Activated CD4-positive, CD25-positive, alpha-beta regulatory T cell treated with anti-CD3 and anti-CD28 coated beads, Interleukin-2, amount 50 U/mL, for 24 hours (primary cell): ENCODE measurements around the gene THSD4.
"Not testable (repeated sequence)": the region's sequence is repeated elsewhere in the genome, so short reads cannot be mapped to it uniquely, and the experiment has no call there.

Experiments used
- ATAC-seq, 2 donors: fragments of 150-1000 bp; cut with Tn5 transposase; one replicate each; pipeline ENCODE4 v1.10.0; 2021; ENCODE audit warnings: mild to moderate bottlenecking in 1 of 2, moderate library complexity in 1 of 2

Gene THSD4

DNA sequence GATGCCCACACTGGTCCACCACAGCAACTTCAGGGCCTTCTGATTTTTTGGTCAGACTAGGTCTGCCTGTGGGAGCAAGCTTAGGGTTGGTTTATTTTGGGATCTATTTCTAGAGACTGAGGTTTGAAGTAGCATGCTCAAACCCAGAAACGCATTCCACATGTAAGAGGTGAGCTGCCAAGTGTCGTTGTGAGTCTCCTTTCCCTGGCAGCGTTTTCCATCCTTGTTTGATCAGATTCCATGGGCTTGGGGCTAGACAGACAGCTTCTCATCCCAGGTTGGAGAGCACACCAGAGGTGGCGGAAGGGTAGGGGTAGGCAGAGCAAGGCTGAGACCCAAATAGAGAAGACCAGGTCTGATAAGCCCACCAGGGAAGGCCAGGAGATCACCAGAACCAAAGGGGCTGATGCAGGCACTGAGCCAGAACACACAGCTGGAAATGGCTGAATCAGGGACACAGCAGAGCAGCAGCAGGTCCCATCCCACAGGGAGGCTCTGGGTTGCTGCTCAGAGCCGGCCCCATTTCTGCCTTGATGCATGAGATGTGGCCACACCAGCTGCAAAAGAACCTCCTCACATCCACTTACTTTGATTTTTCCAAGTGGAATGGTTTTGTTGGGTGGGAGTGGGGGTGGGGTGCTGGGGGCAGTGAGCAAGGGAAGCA lies 186.8 kb downstream of the THSD4 start:
- ATAC-seq: no peak

DNA sequence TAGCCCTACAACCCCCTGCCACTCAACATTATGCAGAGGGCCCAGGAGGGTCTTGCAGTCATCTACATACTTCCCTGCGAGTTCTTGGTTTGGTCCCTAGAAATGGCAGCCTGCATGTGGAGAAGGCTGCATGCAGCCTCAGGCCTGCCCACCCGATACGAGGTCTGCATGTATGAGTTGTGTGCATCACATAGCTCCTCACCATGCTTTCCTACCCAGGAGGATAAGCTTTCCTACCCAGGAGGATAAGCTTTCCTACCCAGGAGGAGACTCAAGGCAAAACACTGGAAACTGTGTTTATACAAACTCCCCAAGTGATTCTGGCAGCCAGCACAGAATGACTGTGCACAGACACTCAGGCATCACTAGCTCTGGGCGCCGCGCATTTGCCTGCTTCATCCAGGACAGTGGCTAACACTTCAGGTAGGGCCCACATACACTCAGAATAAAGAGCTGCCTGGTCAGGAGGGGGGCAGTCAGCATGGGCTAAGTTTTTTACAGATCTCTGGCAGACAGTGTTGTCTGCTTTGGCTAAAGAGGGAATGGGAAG lies 187.7 kb downstream of the THSD4 start:
- ATAC-seq: no peak

DNA sequence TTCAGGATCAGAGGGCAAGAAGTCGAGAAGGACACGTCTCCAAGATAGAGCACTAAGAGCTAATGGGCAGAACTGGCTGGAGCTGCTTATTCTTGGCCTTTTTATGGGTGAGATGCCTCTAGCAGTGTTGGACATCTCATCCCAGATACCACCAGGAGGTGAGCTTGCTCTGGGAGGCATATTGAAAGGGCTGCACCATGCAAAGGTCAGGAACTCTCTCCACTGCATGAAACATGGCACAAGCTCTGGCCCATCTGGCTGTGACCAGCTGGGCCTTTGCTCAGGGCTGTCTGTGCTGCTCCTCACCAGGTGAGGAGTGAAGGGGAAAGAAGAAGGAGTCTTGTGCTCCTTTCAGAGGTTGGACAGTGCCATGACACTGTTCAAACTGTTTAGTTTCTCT lies 188.7 kb downstream of the THSD4 start:
- ATAC-seq: no peak

DNA sequence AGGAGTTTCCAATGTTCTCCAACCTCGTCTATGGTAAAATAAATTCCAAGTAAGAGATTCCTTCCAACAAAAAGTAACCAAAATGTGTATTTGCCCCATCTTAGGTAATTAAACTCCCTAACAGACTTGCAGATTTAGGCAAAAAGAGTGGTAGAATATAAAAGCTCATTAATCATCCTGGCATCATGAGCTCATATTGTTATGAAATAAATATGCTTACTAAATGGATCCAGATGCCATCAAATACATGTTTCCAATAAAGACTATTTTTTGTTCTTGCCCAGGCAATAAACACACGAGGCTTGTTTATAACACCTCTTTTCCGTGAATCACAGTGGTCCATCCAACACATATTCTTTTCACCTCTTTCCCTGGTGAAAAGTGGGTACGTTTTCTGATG lies 189.4 kb downstream of the THSD4 start:
- ATAC-seq: no peak

DNA sequence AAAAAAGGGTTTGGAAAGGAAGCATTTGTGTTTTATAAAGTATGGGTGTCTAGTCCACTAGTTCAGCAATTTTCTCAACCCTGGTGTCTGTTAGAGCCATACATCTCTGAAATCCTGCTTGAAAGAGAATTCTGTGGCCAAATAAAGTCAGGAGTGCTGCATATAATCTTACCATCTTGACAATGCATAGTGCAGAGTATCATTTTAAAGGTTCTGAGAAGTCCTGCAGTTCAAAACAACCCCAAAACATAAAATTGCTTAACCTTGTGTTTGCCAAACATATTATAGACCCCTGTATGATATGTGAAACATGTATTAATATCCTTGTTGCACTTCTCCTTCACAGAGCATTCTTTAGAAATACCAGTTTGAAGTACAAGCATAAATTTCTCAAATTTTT lies 191.3 kb downstream of the THSD4 start:
- ATAC-seq: no peak

DNA sequence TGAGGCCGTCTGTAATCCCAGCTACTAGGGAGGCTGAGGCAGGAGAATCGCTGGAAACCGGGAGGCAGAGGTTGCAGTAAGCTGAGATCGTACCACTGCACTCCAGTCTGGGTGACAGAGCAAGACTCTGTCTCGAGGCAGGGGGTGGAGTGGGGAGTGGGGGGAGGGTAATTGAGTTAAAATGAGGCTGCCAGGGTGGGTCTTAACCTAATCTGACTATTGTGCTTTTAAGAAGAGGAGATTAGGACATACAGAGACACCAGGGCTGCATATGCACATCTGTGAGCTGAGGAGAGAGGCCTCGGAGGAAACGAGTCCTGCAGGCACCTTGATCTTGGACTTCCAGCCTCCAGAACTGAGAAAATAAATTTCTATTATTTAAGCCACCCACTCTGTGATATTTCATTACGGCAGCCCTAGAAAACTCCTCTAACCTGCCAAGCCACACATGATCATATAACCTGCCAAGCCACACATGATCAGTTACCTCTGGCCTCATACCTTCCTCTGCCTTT lies 197.0 kb downstream of the THSD4 start:
- no peak for ATAC-seq

DNA sequence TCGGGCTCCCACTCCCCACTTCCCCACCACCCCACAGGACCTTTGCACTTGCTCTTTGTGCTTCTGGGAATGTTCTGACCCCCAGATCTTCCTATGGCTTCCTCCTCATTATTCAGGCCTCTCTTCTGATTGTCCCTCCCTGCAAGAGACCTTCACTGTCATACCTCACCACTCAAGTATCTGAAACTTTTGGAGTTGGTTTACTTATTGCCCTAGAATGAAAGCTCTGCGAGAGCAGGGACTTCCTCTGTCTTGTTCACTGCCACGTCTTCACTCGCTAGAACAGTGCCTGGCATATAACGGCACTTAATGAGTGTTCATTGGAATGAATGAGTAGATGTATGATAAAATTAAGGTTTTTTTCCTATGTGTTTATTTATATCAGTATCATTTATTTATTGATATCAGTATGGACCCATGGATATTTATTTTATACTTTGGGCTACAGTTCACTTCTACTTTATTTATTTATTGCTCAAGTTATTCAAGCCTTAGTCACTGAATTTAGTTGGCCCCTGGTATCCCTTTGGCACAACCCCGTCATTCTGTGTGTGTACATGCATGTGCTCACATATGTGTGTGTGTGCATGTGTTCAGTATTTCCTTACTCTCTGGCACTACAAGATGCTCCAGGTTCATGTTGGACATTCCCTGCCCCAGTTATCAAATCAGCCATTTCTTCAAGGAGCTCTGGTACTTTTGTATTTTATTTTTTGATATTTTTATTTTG lies 197.6 kb downstream of the THSD4 start:
- ATAC-seq: no peak

DNA sequence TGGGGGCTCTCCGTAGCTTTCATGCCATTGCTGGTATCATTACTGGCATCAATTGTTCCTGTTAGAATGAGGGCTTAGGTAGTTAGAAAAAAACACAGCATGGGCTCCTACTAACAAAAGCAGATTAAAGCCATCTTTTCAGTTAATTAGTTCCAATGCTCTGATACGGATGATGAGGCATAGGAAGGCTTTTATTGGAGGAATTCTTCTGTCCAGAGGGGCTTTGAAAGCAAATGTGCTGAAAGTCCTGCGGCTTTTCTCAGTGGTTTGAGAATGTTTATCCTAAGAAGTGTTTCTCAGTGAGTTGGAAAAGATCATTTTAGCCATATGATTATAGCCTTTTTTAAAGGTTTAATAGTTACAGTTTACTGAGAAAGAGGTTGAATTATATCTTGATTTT lies 198.5 kb downstream of the THSD4 start:
- no peak for ATAC-seq

DNA sequence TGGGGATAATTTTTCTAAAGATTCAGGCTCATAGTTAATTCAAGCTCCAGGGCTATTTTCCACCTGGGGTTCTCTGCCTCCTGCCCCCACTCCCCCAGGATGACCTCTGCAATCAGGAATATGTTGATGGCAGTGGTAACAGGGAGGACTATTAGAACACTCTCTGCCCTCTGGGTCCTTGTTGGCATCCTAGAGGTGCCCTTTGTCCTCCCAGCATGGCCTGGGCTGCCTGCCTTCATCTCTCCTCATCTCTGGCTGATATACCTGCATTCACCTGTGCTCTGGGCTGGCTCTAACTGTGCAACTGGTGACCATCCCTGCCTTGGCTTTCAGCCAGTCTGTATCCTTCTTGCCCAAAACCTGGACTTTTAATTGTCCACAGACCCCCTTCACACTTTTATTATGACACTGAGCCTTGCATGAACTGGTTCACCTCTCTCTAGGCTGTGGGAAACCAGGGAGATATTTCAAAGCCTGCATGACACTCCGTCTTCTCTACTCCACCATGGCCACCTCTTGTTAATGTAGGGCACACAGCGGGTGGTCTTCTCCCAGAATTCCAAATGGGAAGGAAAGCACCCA lies 199.8 kb downstream of the THSD4 start:
- no peak for ATAC-seq

DNA sequence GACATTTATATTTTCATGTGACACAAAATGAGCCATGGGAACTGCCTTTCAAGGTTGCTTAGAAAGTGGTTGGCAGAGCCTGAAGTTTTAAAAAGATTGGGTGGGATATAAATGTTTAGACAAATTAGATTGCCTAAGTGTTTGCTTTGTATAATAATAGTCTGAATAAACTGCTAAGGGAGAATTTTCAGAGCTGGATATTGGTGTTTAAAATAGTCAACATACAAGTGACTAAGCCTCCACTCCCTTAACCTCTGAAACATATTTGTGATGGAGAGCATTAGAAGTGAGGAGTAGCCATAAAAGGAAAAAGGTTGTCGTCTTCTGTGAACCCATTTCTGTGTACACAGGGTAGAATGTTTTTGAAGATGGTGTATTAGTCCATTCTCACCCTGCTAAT lies 201.6 kb downstream of the THSD4 start:
- no peak for ATAC-seq

DNA sequence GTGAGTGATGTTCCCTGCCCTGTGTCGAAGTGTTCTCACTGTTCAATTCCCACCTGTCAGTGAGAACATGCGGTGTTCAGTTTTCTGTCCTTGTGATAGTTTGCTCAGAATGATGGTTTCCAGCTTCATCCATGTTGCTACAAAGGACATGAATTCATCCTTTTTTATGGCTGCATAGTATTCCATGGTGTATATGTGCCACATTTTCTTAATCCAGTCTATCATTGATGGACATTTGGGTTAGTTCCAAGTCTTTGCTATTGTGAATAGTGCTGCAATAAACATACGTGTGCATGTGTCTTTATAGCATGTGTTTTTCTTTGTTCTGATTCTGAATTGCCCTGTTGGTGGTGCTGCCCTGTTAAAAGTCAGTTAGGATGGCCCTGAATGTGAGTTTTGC lies 204.2 kb downstream of the THSD4 start:
- not testable (repeated sequence) for ATAC-seq

DNA sequence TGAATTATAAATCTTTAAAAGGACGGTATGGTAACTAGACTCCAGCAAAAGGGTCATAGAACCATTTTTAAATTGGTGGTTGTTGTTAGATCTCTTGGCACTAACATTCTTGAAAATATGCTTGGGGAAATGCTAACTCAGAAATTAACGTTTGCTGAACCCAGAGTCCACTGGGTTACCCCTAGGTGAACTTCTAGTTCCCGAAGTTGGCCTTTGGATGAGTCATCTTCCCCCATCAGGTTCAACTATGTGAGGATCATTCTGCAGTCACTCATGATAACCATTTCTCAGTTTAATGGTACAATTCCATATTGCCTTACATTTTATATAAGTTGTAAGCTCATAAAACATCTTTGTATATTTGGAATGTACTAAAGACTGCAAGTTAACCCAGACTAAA lies 204.7 kb downstream of the THSD4 start:
- ATAC-seq: no peak

DNA sequence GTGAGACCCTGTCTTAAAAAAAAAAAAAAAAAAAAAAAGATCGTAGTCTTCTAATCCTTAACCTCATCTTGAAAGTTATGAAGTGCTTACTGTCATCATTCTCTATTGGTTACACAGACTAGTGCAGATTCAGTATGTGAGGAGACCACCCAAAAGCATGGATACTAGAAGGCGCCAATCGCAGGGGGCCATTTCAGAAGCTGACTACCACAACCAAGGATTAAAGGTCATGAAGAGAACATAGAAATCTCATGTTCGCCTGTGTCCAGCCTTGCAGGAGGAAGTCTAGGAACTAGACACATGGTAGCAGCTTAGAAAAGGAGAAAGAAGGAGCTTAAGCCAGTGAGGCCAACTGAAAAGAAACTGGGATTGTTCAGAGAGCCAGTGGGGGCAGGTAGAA lies 207.8 kb downstream of the THSD4 start:
- ATAC-seq: no peak

DNA sequence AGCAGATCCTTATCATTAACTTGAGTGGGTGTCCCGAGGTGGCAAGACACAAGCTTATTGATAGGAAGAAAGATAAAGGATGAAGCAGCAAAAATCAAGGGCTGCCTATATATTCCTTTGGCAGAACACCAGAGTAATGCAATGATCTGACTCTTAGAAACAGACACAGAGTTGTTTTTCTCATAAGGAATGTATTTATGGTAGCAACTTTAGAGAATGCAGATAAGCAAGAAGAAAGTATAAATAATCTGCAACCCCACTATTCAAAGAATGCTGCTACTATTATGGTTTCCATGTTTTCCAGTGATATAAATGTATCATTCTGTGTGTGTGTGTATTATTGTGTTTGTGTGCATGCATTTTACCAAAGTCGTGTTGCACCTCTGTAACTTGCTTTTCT lies 208.3 kb downstream of the THSD4 start:
- ATAC-seq: no peak

DNA sequence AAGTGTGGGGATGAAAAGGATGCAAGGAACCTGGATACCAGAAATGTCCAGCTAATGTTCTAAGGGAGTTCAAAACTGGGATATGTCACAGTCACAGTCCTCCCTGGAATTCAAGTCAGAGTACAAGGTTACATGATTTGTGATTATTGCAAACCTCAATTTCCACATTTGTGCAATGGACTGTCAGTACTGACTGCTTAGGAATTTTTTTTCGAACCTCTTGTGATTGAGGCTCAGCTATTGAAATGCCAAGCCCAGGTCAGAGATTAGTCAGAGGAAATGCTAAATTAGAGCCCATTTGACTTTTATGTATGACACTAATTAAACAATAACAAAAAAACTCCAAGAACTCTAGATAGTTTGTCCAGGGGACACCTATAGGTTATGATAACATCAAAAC lies 210.2 kb downstream of the THSD4 start:
- ATAC-seq: no peak

DNA sequence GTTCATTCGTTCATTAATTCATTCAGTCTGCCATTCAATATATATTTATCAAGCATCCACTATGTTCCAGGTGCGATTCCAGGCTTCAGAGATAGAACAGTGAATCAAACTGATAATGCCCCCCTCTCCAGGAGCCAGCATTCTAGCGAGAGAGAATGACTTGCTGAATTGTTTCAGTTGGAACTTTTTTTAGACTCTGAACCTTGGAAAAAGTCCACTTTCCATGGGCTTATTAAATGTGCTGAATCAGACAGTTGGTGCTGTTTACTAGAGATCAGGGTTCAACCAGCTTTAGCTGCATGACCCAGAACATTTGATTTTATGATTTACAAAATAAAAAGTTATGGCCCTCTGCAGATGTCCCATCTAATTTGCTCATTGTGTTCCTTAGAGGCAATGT lies 213.2 kb downstream of the THSD4 start:
- no peak for ATAC-seq

DNA sequence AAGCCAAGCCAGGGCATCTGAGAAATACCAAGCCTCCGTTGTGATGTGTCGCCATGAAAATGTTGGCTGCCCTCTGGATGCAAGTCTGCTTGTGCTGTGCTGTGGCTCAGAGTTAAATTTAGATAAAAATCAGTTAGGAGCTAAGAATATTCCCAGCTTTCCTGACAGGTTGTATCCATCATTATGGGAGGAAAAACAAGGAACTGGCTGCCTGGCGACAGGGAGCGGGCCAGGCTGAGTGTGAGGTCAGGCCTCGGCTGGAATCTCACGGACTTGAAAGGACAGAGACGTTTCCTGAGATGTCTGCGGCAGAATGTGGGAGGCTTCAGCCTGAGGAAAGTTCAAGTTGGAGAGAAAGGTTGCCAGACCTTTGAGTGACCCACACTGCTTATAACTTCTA lies 213.8 kb downstream of the THSD4 start:
- ATAC-seq: no peak

DNA sequence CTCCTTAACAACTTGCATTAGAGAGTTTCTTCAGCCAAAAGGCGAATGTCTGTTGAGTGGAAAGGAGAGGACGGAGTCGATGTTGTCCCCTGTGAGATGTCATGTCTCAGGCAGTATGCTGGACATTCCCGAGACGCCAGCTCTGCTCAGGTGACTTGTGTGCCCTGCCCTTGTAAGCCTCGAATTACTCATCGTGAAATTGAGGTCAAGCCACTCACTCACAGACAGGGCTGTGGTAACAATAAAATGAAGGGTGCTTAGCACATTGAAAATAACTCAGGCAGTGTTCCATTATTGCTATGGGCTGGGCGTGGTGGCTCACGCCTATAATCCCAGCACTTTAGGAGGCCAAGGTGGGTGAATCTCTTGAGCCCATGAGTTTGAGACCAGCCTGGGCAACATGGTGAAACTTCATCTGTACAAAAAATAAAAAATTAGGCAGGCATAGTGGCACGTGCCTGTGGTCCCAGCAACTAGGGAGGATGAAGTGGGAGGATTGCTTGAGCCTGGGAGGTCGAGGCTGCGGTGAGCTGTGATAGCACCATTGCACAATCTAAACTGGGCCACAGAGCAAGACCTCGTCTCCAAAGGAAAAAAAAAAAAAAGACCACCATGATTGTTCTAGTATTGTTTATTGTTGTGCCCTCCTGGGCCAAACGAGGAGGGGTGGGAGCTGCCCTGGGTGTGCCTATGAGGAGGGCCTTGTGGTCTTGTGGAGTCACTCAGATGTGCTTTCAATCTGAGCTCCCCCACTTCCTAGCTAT lies 214.4 kb downstream of the THSD4 start:
- ATAC-seq: no peak

DNA sequence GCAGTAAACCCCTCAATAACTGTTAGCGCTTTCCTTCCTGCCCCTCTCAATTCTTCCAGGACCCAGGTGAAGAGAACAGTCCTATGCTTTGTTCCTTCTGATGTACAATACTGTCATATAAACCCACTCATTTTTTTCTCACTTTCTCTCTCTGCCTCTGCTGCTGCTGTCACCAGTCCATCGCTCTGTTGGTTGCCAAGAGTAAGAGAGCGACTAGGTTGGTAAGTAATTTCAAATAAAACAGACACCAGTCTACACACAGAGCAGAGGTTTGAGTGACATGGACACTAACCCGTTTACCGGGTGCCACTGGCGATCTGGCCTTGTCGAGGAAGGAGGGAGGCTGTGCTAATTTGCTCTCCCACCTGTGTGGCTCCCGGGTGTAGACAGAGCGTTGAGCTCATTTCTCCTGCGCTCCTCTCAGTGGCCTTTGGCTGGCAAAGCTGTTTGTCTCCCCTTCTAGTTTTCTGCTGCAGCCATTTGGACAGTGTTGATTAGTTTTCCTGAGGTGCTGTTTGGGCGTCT lies 215.4 kb downstream of the THSD4 start:
- no peak for ATAC-seq

DNA sequence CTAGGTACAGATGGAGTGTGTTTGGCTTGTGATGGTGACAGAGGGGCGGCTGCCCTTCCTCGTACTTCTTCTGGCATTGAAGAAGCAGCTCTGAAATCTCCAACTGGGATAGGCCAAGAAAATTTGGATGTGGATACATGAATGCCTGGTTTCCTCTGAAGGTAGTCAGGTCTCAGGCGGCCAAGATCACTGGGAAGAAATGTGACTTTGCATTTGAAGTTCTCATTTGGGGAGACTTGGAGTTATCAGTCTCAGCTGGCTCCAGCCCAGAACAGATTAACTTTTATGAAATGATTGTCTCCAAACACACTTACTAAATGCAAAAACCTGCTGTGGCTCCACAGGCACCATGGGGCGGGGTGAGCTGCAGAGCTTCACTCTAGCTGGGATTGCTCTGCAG lies 215.9 kb downstream of the THSD4 start:
- ATAC-seq: no peak

DNA sequence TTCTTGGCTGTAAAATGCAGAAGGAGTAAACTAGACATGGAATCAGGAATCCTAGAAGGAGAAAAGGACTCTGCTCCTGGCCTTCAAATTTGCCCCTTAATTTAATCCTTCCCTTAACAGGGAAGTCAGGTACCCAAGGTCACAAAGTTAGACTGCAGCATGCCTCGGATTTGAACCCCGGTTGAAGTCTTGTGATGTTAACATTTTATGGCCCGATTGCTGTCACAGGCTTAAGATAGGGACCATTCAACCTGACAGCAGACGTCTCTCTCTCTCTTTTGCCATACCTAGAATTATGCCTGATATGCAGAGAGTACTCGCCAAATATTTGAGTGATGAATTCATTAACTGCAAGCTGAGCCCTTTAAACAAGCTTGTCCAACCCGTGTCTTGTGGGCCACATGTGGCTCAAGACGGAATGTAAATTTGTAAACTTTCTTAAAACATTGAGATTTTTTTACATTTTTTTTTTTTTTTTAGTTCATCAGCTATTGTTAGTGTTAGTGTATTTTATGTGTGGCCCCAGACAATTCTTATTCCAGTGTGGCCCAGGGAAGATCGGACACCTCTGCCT lies 217.2 kb downstream of the THSD4 start:
- no peak for ATAC-seq

DNA sequence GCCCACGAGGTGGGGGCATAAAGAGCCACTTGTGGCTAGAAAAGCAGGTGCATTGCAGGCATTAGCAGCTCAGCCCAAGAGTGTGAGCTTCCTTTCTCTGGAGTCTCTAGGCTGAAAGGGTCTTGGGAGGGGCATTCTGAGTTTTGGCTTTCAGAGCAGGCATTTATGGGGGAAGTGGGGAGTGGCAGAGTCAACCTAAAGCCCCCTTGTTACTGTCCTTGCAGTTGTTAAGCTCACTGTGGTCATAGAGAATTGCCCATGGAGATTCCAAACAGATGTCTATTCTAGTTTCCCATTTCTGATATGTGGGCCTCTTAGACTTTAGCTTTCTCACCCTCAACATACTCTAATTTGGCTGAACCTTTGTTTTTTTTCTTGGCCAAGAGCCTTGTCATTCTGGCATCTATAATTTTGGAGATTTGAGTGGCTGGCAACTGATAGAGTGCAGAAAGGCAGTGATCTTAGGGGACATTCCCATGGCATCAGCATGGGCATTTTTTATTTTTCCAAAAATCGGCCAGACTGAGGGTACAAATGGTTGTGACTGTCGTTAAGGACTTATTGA lies 217.9 kb downstream of the THSD4 start:
- ATAC-seq: no peak
